T-helper 1 cell treated with Interleukin-12 subunit alpha and Interleukin-12 subunit beta and Interleukin-4 antibody, amounts not matched to agents 30 ng/mL and 1 ng/mL, for 36 hours (primary cell): Measurements from ENCODE around the gene TRAPPC4. TPM values are rescaled to one million over a fixed set of nuclear protein-coding genes. Genes with fewer than 3 reads are reported as not detected.

Experiments used
- intact Hi-C: fragments of 100-400 bp; cut with micrococcal nuclease; formaldehyde crosslinking; loops from one replicate; pipeline ENCODE4 v1.15.1; 2024
- total RNA-seq: library from RNA; stranded (reverse); gene quantifications from 2 replicates; pipeline ENCODE4 v1.2.3, GENCODE V29; 2022

Gene TRAPPC4
- total RNA-seq, 1 donor from 2014 or later, result 94.9 TPM

- intact Hi-C loops, result no loop called here
These were observed 42.7 kb downstream of the TRAPPC4 start for GRCh38 chr11:119061256-119061655.

GRCh38 chr11:119062779-119063178 is 44.2 kb downstream of the TRAPPC4 start:
- intact Hi-C loops, result no loop called here

GRCh38 chr11:119065369-119065768 is 46.8 kb downstream of the TRAPPC4 start:
- intact Hi-C loops, result loop anchor here (1.0 kb wide), 2 partner anchors 132 to 258 kb away; no protein-coding TSS in a partner anchor

GRCh38 chr11:119067371-119068222 is 49.0 kb downstream of the TRAPPC4 start, which contains the start of gene VPS11:
TSS of gene VPS11 (plus strand) at chr11:119067818. CDS start at chr11:119067824, 6 bp downstream.
- intact Hi-C loops, result loop anchor here (1.0 kb wide), 11 partner anchors 10 to 271 kb away; partner anchors contain the start of genes CBL, CENATAC, HINFP and HYOU1

Other genes starting within 250 kb of the TRAPPC4 start
- 157 and 159 TPM in 2 replicates for gene DDX6, start 227.6 kb upstream of the TRAPPC4 start, total RNA-seq
- gene CXCR5, start 134.9 kb upstream of the TRAPPC4 start, total RNA-seq, result 0.51 and 0.59 TPM in 2 replicates
- 65.4 and 69.0 TPM in 2 replicates for gene BCL9L, start 92.8 kb upstream of the TRAPPC4 start, total RNA-seq
- not detected in 2 replicates for gene UPK2, start 62.5 kb upstream of the TRAPPC4 start, total RNA-seq
- not detected in 2 replicates for gene FOXR1, start 47.0 kb upstream of the TRAPPC4 start, total RNA-seq
- 62.5 and 66.6 TPM in 2 replicates for gene CENATAC, start 20.6 kb upstream of the TRAPPC4 start, total RNA-seq
- 1,270 and 1,290 TPM in 2 replicates for gene RPS25, start 423 bp upstream of the TRAPPC4 start, total RNA-seq
- gene SLC37A4, start 12.1 kb downstream of the TRAPPC4 start, total RNA-seq, result 16.4 and 19.7 TPM in 2 replicates
- gene HYOU1, start 38.4 kb downstream of the TRAPPC4 start, total RNA-seq, result 260 and 261 TPM in 2 replicates
- gene VPS11, start 49.1 kb downstream of the TRAPPC4 start, total RNA-seq, result 38.3 and 38.6 TPM in 2 replicates
- 24.6 and 27.3 TPM in 2 replicates for gene HMBS, start 66.1 kb downstream of the TRAPPC4 start, total RNA-seq
- 67.6 and 68.0 TPM in 2 replicates for gene DPAGT1, start 83.1 kb downstream of the TRAPPC4 start, total RNA-seq
- 36.6 and 42.2 TPM in 2 replicates for gene C2CD2L, start 88.6 kb downstream of the TRAPPC4 start, total RNA-seq
- gene HINFP, start 102.8 kb downstream of the TRAPPC4 start, total RNA-seq, result 48.5 and 48.8 TPM in 2 replicates
- not detected in 2 replicates for gene ABCG4, start 130.3 kb downstream of the TRAPPC4 start, total RNA-seq
- 25.2 and 26.0 TPM in 2 replicates for gene NLRX1, start 150.0 kb downstream of the TRAPPC4 start, total RNA-seq
- gene NHERF4, start 166.7 kb downstream of the TRAPPC4 start, total RNA-seq, result 0.49 and 0.90 TPM in 2 replicates
- 42.0 and 42.1 TPM in 2 replicates for gene CBL, start 187.6 kb downstream of the TRAPPC4 start, total RNA-seq